ENCODE measurements around the gene CST6.

Gene CST6

DNA sequence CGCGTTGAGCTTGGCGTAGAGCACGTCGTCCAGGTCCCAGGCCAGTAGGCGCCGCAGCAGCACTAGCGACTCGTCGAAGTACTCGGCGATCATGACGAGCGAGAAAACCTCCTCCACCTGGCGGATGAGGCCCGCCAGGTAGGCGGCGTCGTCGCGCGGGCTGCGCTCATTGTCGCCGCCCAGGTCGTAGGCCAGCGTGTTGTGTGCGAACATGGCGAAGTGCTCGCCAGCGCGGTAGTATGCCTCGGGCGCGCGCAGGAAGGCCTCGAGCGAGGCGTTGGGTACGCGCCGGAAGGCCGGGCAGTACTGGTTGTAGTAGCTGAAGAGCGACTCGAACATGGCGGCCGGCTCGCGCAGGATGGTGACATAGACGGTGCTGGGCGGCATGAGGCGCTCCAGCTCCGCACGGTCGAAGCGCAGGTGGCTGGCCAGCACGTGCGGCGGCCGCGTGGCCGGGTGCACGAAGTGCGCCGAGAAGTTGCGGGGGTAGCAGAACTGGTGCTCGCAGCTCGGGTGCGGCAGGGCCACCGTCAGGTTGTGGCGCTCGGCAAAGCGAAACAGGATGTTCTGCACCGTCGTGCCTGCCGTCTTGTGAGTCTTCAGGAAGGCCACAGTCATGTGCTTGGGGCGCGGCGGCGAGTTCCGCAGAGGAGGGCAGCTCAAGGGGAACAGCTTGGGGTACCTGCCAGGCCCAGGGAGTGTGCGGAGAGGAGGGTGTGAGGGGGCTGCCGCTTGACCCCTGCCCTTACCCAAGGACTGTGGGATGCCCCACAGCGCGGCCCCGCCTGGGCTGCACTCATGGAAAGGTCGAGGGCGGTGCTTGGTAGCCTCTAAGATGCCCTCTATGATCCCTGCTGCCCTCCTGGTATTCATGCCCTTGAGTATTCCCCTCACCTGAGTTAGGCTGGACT lies 31.4 kb downstream of the CST6 start:
- peaks cover 7 to 14% of the 10 kb centered on the region in 2 donors for H3K27me3 ChIP-seq (ENCODE audit: control insufficient read depth in 1 of 2, insufficient read depth in 2 of 2, low read length in 2 of 2)
- no peaks in the 10 kb centered on the region for H3K36me3 ChIP-seq (ENCODE audit: insufficient read depth, low read length)
- H3K27ac ChIP-seq (ENCODE audit: low read depth, low read length) = no peak overlapping the region
- no peak overlapping the region for H3K9ac ChIP-seq (ENCODE audit: low read length)
- no peak overlapping the region for H3K4me3 ChIP-seq (ENCODE audit: low read depth in 1 of 2, low read length in 2 of 2)
- H3K9me3 ChIP-seq (ENCODE audit: low read length) = no peaks in the 10 kb centered on the region
- no peaks in the 10 kb centered on the region for H3K4me1 ChIP-seq (ENCODE audit: insufficient read depth, low read length)

DNA sequence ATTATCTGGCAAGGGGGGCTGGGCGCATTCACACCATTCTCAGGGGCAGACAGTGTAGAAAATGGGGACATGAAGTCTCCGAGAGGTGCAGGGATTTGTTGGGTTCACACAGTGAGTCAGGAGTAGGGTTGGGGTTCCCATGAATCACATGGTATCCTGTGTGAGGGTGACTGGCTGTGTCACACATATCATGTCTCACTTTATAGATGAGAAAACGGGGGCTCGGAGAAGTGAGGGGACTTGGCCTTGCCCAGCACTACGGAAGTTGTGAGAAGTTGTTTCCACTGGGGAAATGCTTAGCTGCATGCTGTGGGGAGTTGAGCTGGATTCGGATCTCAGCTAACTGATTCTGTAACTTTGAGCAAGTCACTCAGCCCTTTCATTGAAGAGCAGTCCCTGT lies 32.9 kb downstream of the CST6 start:
- Histone ChIP-seq H3K36me3 (ENCODE audit: insufficient read depth, low read length) (no peaks in the 10 kb centered on the region), H3K27me3 (ENCODE audit: control insufficient read depth in 1 of 2, insufficient read depth in 2 of 2, low read length in 2 of 2) (peaks cover 7 to 22% of the 10 kb centered on the region in 2 donors), H3K27ac (ENCODE audit: low read depth, low read length) (no peak overlapping the region), H3K4me1 (ENCODE audit: insufficient read depth, low read length) (no peaks in the 10 kb centered on the region), H3K9ac (ENCODE audit: low read length) (no peak overlapping the region), H3K4me3 (ENCODE audit: low read depth in 1 of 2, low read length in 2 of 2) (no peak overlapping the region), H3K9me3 (ENCODE audit: low read length) (no peaks in the 10 kb centered on the region)

DNA sequence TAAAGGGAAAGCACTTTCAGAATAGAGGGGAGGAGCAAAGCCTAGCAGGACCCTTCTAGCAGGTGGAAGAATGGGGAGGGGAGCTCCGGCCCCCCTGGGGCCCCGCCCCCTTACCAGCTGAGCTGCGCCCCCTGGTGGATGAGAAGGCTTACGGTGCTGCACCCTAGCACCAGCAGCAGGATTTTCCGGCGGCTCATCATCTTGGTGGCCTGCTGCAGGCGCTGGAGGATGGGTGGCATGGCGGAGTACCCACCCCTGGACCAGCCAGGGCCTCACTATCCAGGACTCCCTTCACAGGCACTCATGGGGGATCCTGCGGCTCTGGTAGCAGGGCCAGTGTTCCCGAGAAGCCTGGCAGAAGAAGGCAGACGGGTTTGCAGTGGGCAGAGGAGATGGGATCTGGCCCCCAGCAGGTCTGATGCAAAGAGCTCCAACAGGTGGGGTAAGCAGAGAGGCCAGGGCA lies 33.4 kb downstream of the CST6 start:
- H3K36me3 ChIP-seq (ENCODE audit: insufficient read depth, low read length) = no peaks in the 10 kb centered on the region
- H3K27ac ChIP-seq (ENCODE audit: low read depth, low read length) = no peak overlapping the region
- peaks cover 7 to 22% of the 10 kb centered on the region in 2 donors for H3K27me3 ChIP-seq (ENCODE audit: control insufficient read depth in 1 of 2, insufficient read depth in 2 of 2, low read length in 2 of 2)
- no peaks in the 10 kb centered on the region for H3K4me1 ChIP-seq (ENCODE audit: insufficient read depth, low read length)
- H3K9me3 ChIP-seq (ENCODE audit: low read length) = no peaks in the 10 kb centered on the region
- no peak overlapping the region for H3K4me3 ChIP-seq (ENCODE audit: low read depth in 1 of 2, low read length in 2 of 2)
- no peak overlapping the region for H3K9ac ChIP-seq (ENCODE audit: low read length)

DNA sequence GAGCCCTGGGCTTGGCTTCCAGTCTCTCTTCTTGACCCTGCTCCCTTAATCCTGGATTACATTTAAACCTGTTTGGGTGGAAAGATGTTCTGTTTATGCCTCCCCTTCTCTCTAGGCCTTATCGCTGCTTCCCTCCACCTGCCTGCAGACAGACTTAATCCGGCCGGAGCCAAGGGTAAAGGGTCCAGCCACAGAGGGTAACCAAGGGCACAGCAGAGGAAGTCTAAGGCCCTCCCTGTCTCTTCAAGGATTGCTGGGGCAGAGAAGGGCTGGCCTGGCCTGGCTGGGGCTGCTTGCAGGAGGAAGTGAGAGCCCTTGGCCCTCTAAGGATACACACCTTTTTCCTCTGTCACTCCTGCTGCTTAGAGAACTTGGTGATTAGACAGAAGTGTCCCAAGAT lies 35.1 kb downstream of the CST6 start:
- Histone ChIP-seq H3K4me3 (ENCODE audit: low read depth in 1 of 2, low read length in 2 of 2) (no peak overlapping the region), H3K27ac (ENCODE audit: low read depth, low read length) (no peak overlapping the region), H3K9ac (ENCODE audit: low read length) (no peak overlapping the region), H3K9me3 (ENCODE audit: low read length) (no peaks in the 10 kb centered on the region), H3K36me3 (ENCODE audit: insufficient read depth, low read length) (no peaks in the 10 kb centered on the region), H3K4me1 (ENCODE audit: insufficient read depth, low read length) (peaks cover 8% of the 10 kb centered on the region), H3K27me3 (ENCODE audit: control insufficient read depth in 1 of 2, insufficient read depth in 2 of 2, low read length in 2 of 2) (peaks cover 7 to 22% of the 10 kb centered on the region in 2 donors)

DNA sequence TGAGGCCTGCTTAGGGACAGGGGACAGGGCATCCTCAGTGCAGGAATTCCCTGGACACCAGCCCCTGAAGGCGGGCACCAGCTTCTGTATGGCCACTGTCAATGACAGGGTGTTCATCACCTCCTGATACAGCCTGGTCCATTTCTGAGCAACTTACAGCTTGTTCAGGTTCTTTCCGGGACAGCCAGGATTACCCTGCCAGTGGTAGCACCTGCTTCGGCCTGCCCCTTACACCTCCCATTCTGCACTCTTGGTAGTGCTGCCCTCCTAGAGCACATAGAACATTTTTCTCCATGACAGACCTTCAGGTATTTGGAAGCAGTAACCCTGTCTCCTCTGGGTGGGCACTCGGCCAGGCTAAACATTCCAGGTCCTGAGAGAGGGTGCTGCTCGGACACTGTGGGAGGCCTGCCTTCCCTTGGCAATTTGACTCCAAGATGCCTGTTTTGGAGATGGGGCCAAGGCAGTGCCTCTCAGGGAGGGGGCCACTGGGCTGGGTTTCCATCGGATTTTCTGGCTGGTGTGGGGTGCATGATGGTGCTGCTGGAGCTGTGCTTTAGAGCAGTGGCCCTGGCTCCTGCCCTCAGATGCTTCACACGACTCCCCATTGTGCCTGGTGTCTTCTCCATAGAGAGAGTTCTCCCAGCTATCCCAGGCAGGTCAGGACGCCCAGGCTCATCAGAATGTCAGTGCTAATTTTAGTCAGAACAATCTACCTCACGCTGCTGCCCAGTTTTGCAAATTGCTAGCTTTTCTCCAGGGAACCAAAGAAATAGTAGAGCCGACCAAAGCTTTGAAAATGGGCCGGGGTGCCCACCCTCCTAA lies 35.9 kb downstream of the CST6 start:
- H3K27me3 ChIP-seq (ENCODE audit: control insufficient read depth in 1 of 2, insufficient read depth in 2 of 2, low read length in 2 of 2) = peaks cover 7 to 22% of the 10 kb centered on the region in 2 donors
- H3K4me3 ChIP-seq (ENCODE audit: low read depth in 1 of 2, low read length in 2 of 2) = no peak overlapping the region
- H3K27ac ChIP-seq (ENCODE audit: low read depth, low read length) = no peak overlapping the region
- peaks cover 8% of the 10 kb centered on the region for H3K4me1 ChIP-seq (ENCODE audit: insufficient read depth, low read length)
- no peaks in the 10 kb centered on the region for H3K36me3 ChIP-seq (ENCODE audit: insufficient read depth, low read length)
- no peak overlapping the region for H3K9ac ChIP-seq (ENCODE audit: low read length)
- no peaks in the 10 kb centered on the region for H3K9me3 ChIP-seq (ENCODE audit: low read length)

DNA sequence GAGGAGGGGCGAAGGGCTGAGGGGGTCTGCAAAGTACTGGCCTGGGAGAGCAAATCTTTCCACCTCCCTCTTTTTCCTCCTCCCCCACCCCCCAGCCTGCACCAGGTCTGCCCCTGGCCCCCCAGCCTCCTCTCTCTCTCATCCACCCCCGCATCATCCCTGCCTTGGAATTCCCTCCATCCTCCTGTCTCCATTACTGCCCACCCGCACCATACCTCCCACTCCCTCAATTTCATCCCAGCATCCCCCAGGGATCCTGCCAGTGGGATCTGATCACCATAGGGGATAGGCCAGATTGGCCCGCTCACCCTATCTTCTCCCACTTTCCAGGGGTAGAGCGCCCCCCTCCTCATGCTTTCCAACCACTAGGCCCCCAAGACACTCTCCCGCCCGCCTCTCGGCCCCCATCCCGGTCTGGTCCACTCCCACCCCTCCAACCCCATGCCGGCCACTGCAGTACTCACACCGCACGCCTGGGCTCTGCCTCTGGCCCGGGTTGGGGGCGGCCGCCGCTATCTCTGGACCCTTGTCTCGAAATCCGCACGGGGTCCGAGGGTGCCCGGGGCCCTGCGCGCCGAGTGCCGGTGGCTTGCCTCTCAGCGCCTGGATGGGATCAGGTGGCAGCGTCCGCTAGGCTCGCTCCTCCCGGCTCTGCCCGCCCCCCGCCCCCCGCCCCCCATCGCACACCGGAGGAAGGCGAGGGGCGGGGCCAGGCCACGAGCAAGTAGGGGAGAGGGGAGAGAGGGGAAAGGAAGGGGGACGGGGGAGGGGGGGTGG lies 36.9 kb downstream of the CST6 start, which contains the start of gene GAL3ST3:
Gene GAL3ST3 (minus strand): TSS at position 615 of the 777 bp plus-strand sequence. CDS start 3,746 bp downstream, outside the sequence.
- no peaks in the 10 kb centered on the region for H3K36me3 ChIP-seq (ENCODE audit: insufficient read depth, low read length)
- H3K27ac ChIP-seq (ENCODE audit: low read depth, low read length) = no peak within 1 kb of the TSS
- no peak within 1 kb of the TSS for H3K9ac ChIP-seq (ENCODE audit: low read length)
- H3K27me3 ChIP-seq (ENCODE audit: control insufficient read depth in 1 of 2, insufficient read depth in 2 of 2, low read length in 2 of 2) = peaks cover 7 to 22% of the 10 kb centered on the region in 2 donors
- H3K9me3 ChIP-seq (ENCODE audit: low read length) = no peaks in the 10 kb centered on the region
- H3K4me3 ChIP-seq (ENCODE audit: low read depth in 1 of 2, low read length in 2 of 2) = no peak within 1 kb of the TSS
- peaks cover 16% of the 10 kb centered on the region for H3K4me1 ChIP-seq (ENCODE audit: insufficient read depth, low read length)

- no peaks in the 10 kb centered on the region for H3K9me3 ChIP-seq (ENCODE audit: low read length)
- peaks cover 14% of the 10 kb centered on the region for H3K36me3 ChIP-seq (ENCODE audit: insufficient read depth, low read length)
- H3K9ac ChIP-seq (ENCODE audit: low read length) = no peak overlapping the region
- no peak overlapping the region for H3K4me3 ChIP-seq (ENCODE audit: low read depth in 1 of 2, low read length in 2 of 2)
- peak overlapping the region; percentile 96 for H3K27ac ChIP-seq (ENCODE audit: low read depth, low read length)
- peaks cover 7 to 22% of the 10 kb centered on the region in 2 donors for H3K27me3 ChIP-seq (ENCODE audit: control insufficient read depth in 1 of 2, insufficient read depth in 2 of 2, low read length in 2 of 2)
- peaks cover 16% of the 10 kb centered on the region for H3K4me1 ChIP-seq (ENCODE audit: insufficient read depth, low read length)
Observed at GRCh38 chr11:66050581-66051231, 38.9 kb downstream of the CST6 start.

DNA sequence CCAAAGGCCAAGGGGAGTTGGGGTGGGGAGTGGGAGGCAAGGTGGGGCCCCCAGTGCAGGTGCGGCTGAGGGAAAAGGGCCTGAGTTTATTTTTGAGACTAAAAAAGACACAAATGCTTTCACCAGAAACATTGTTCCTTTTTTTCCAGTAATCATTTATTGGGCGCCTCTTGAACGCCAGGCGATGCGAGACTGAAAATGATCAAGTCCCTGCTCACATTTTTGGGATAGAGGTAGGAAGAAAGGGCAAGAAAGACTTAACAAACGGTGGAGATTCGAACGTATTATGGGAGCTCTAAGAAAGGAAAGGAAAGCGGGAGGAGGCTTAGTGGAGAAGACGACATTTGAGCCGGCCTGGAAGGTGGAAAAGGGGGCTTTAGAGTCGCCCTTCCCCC lies 39.6 kb downstream of the CST6 start:
- peak overlapping the region; percentile 96 for H3K27ac ChIP-seq (ENCODE audit: low read depth, low read length)
- no peaks in the 10 kb centered on the region for H3K9me3 ChIP-seq (ENCODE audit: low read length)
- peaks cover 7 to 22% of the 10 kb centered on the region in 2 donors for H3K27me3 ChIP-seq (ENCODE audit: control insufficient read depth in 1 of 2, insufficient read depth in 2 of 2, low read length in 2 of 2)
- H3K4me3 ChIP-seq (ENCODE audit: low read depth in 1 of 2, low read length in 2 of 2) = peak overlapping the region; percentile 45 to 65
- H3K4me1 ChIP-seq (ENCODE audit: insufficient read depth, low read length) = peaks cover 16% of the 10 kb centered on the region
- H3K36me3 ChIP-seq (ENCODE audit: insufficient read depth, low read length) = peaks cover 21% of the 10 kb centered on the region
- peak overlapping the region; percentile 68 for H3K9ac ChIP-seq (ENCODE audit: low read length)

DNA sequence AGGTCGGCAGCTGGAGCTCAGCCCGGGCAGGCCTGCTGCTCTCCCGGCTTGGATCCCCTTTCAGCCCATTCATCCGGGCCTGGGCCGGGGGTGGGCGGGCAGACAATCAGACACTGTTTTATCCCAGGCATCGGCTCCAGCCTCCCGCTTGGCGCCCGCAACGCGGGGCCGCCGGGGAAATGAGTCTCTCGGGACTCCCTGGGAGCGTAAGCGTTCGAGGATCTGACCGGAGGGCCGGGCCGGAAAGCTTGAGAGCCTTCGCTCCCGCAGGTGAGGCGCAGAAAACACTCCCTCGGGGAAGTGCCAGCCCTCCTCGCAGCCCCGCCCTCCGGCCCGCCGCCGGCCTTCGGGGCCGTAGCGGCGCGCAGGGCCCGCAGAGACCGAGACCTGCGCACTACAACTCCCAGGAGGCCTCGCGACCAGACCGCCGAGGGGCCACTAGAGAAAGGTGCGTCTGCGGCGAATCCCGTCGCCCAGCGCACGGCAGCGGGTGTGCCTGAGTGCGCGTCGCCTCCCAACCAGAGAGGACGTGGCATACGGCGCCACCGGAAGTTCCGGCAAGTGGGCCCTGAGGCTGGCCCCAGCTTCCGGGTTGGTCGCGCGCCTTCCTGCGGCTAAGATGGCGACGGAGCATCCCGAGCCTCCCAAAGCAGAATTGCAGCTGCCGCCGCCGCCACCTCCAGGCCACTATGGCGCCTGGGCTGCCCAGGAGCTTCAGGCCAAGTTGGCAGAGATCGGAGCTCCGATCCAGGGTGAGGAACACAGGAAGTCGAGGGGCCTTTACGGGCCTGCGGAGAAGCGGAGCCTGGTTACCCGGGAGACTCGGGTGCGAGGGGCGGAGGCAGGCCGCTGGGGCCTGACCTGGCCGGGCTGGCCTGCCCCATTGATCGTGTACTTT lies 40.2 kb downstream of the CST6 start, which contains the start of gene SF3B2:
Gene SF3B2 (plus strand): TSS at position 599 of the 898 bp plus-strand sequence. CDS start 21 bp downstream, at position 620.
- Histone ChIP-seq H3K9ac (ENCODE audit: low read length) (peak within 1 kb of the TSS; percentile 94), H3K27me3 (ENCODE audit: control insufficient read depth in 1 of 2, insufficient read depth in 2 of 2, low read length in 2 of 2) (peaks cover 7 to 21% of the 10 kb centered on the region in 2 donors), H3K9me3 (ENCODE audit: low read length) (no peaks in the 10 kb centered on the region), H3K36me3 (ENCODE audit: insufficient read depth, low read length) (peaks cover 27% of the 10 kb centered on the region), H3K27ac (ENCODE audit: low read depth, low read length) (peak within 1 kb of the TSS; percentile 96), H3K4me3 (ENCODE audit: low read depth in 1 of 2, low read length in 2 of 2) (peak within 1 kb of the TSS; percentile 89 to 96), H3K4me1 (ENCODE audit: insufficient read depth, low read length) (peaks cover 16% of the 10 kb centered on the region)

GRCh38 chr11:66052664-66052982 lies 40.8 kb downstream of the CST6 start:
- Histone ChIP-seq H3K9me3 (ENCODE audit: low read length) (no peaks in the 10 kb centered on the region), H3K4me1 (ENCODE audit: insufficient read depth, low read length) (peaks cover 16% of the 10 kb centered on the region), H3K27ac (ENCODE audit: low read depth, low read length) (peak overlapping the region; percentile 96), H3K27me3 (ENCODE audit: control insufficient read depth in 1 of 2, insufficient read depth in 2 of 2, low read length in 2 of 2) (peaks cover 6 to 15% of the 10 kb centered on the region in 2 donors), H3K4me3 (ENCODE audit: low read depth in 1 of 2, low read length in 2 of 2) (peak overlapping the region; percentile 89 to 96), H3K9ac (ENCODE audit: low read length) (peak overlapping the region; percentile 94), H3K36me3 (ENCODE audit: insufficient read depth, low read length) (peaks cover 33% of the 10 kb centered on the region)
